ENCODE results near the gene OOSP2.
"Not testable (repeated sequence)": the region's sequence is repeated elsewhere in the genome, so short reads cannot be mapped to it uniquely, and the experiment has no call there.

The OOSP2 gene

GRCh38 chr11:60040109-60040508 lies at the start of gene OOSP2:
Gene OOSP2 (plus strand): TSS chr11:60040409. CDS start chr11:60040460, 51 bp downstream.
- DNase-seq = no peak

- no peak for DNase-seq
Observed at GRCh38 chr11:59990421-59990820, 49.8 kb upstream of the OOSP2 start.

- no peak for DNase-seq
Observed at GRCh38 chr11:59992425-59992824, 47.8 kb upstream of the OOSP2 start.

- DNase-seq = no peak
Observed at GRCh38 chr11:59997800-59998199, 42.4 kb upstream of the OOSP2 start.

- no peak for DNase-seq
Observed at GRCh38 chr11:59999691-60000090, 40.5 kb upstream of the OOSP2 start.

GRCh38 chr11:60003729-60004128 lies 36.5 kb upstream of the OOSP2 start:
- no peak for DNase-seq

- no peak for DNase-seq
Observed at GRCh38 chr11:60005360-60005759, 34.8 kb upstream of the OOSP2 start.

- no peak for DNase-seq
Observed at GRCh38 chr11:60016881-60017280, 23.3 kb upstream of the OOSP2 start, which contains the start of gene OOSP4B. Gene OOSP4B (plus strand): TSS chr11:60017181.

- DNase-seq = no peak
Observed at GRCh38 chr11:60018058-60018457, 22.2 kb upstream of the OOSP2 start.

GRCh38 chr11:60020376-60020775 lies 19.8 kb upstream of the OOSP2 start:
- DNase-seq = not testable (repeated sequence)

- DNase-seq = no peak
Observed at GRCh38 chr11:60029015-60029632, 11.1 kb upstream of the OOSP2 start.

GRCh38 chr11:60050422-60050821 lies 10.2 kb downstream of the OOSP2 start:
- not testable (repeated sequence) for DNase-seq

- not testable (repeated sequence) for DNase-seq
Observed at GRCh38 chr11:60050839-60051238, 10.6 kb downstream of the OOSP2 start.

- DNase-seq = no peak
Observed at GRCh38 chr11:60056349-60056969, 16.2 kb downstream of the OOSP2 start, which contains the start of gene MS4A3. Gene MS4A3 (plus strand): TSS chr11:60056665. CDS start chr11:60061161, 4,496 bp downstream.

- DNase-seq = no peak
Observed at GRCh38 chr11:60059052-60059451, 18.8 kb downstream of the OOSP2 start.

GRCh38 chr11:60059521-60060240 lies 19.5 kb downstream of the OOSP2 start:
- no peak for DNase-seq

GRCh38 chr11:60064111-60064510 lies 23.9 kb downstream of the OOSP2 start:
- DNase-seq = no peak

- DNase-seq = no peak
Observed at GRCh38 chr11:60065801-60066200, 25.6 kb downstream of the OOSP2 start.

GRCh38 chr11:60069450-60069849 lies 29.2 kb downstream of the OOSP2 start:
- no peak for DNase-seq

GRCh38 chr11:60071644-60072043 lies 31.4 kb downstream of the OOSP2 start:
- DNase-seq = not testable (repeated sequence)

GRCh38 chr11:60077216-60077817 lies 37.1 kb downstream of the OOSP2 start:
- DNase-seq = no peak

- no peak for DNase-seq
Observed at GRCh38 chr11:60077981-60078380, 37.8 kb downstream of the OOSP2 start.

- no peak for DNase-seq
Observed at GRCh38 chr11:60078745-60079144, 38.5 kb downstream of the OOSP2 start.

GRCh38 chr11:60080535-60080934 lies 40.3 kb downstream of the OOSP2 start:
- no peak for DNase-seq
